ENCODE data around the gene PCSK9. TPM values are rescaled to one million over a fixed set of nuclear protein-coding genes. Genes with fewer than 3 reads are reported as not detected.

Gene PCSK9
- total and polyA plus RNA-seq, 9 of the 15 experiments (the other 6 are each of a cell fraction or from before 2014, with no cell fraction given) = 3.2 to 58.6 (median 24.7) TPM

- in situ Hi-C loops (cut with MboI) (no loop called here), intact Hi-C loops (cut with micrococcal nuclease) (no loop called here)
- TF ChIP-seq CBX2 (IDR thresholded peaks at IDR 0.05; ENCODE audit: insufficient read depth, low read length, poor library complexity, severe bottlenecking) (no peak), SMARCA4 (IDR thresholded peaks at IDR 0.05) (no peak), DDX20 (tag; IDR thresholded peaks at IDR 0.05; ENCODE audit: low read depth) (no peak), ID3 (CRISPR knock-in tag; IDR thresholded peaks at IDR 0.05) (no peak), ID3 (tag; IDR thresholded peaks at IDR 0.05) (no peak), TEAD2 (tag; IDR thresholded peaks at IDR 0.05) (no peak), RBBP5 (IDR thresholded peaks at IDR 0.05; ENCODE audit: borderline replicate concordance, insufficient read depth, low read length, poor library complexity, severe bottlenecking) (no peak), MTF1 (CRISPR knock-in tag; IDR thresholded peaks at IDR 0.05; ENCODE audit: borderline replicate concordance) (no peak), UBTF (IDR thresholded peaks at IDR 0.05; ENCODE audit: borderline replicate concordance in 1 of 2, low read depth in 2 of 2, low read length in 2 of 2) (no peak), CLOCK (CRISPR knock-in tag; IDR thresholded peaks at IDR 0.05; ENCODE audit: borderline replicate concordance) (no peak), ZC3H4 (CRISPR knock-in tag; IDR thresholded peaks at IDR 0.05; ENCODE audit: borderline replicate concordance) (no peak), HDAC1 (IDR thresholded peaks at IDR 0.05) (no peak), GABPB1 (CRISPR knock-in tag; IDR thresholded peaks at IDR 0.05) (no peak)
- Histone ChIP-seq H3K9me1 (ENCODE audit: control insufficient read depth, insufficient read depth, low read length) (no peaks in the 10 kb centered on the region), H2AFZ (ENCODE audit: low read depth, low read length) (no peak overlapping the region), H3K9me3 (replicated peaks; ENCODE audit: control insufficient read depth, insufficient read depth, low read depth, low read length) (no peaks in the 10 kb centered on the region), H3K4me1 (replicated peaks in 1 of 2; ENCODE audit: control insufficient read depth in 2 of 2, insufficient read depth in 2 of 2, low read length in 2 of 2) (no peaks in the 10 kb centered on the region), H3K36me3 (ENCODE audit: control insufficient read depth, insufficient read depth, low read length) (peaks cover 91% of the 10 kb centered on the region), H3K4me3 (no peak overlapping the region), H3K27ac (ENCODE audit: extremely low read depth, low read depth, low read length) (no peak overlapping the region), H4K20me1 (replicated peaks; ENCODE audit: control insufficient read depth, insufficient read depth, low read length) (no peaks in the 10 kb centered on the region), H3K79me2 (ENCODE audit: control insufficient read depth, insufficient read depth, low read length) (no peaks in the 10 kb centered on the region), H3K4me2 (ENCODE audit: insufficient read depth, low read length) (no peak overlapping the region), H3K9ac (ENCODE audit: insufficient read depth in 1 of 2, low read depth in 2 of 2, low read length in 2 of 2) (no peak overlapping the region), H3K27me3 (ENCODE audit: control insufficient read depth in 2 of 2, insufficient read depth in 2 of 2, low read length in 2 of 2) (no peaks in the 10 kb centered on the region)
- no peak for DNase-seq (ENCODE audit: extremely low read depth in 1 of 4, low spot score in 3 of 4)
- ChIA-PET POLR2A (no interaction called here), CTCF (ENCODE audit: low intra/inter-chr PET ratio) (interaction anchor here (0.6 kb wide), 1 partner anchor 1677 kb away, joined by 4 read pairs; no protein-coding TSS in a partner anchor)
- BruUV-seq (replicated peaks) = no TSS peak
- FAIRE-seq = no peak
- WGBS (ENCODE audit: insufficient coverage, low coverage, missing lambda C conversion rate) = 93% methylated on average over 3 of the region's 3 CpGs
- no peak for ATAC-seq
These were observed 48.1 kb downstream of the PCSK9 start for GRCh38 chr1:55087439-55087838.
